ENCODE results near the gene C2. TPM values are rescaled to one million over a fixed set of nuclear protein-coding genes. Genes with fewer than 3 reads are reported as not detected.

C2 gene
- total RNA-seq, 1 donor, result 4.4 TPM

DNA sequence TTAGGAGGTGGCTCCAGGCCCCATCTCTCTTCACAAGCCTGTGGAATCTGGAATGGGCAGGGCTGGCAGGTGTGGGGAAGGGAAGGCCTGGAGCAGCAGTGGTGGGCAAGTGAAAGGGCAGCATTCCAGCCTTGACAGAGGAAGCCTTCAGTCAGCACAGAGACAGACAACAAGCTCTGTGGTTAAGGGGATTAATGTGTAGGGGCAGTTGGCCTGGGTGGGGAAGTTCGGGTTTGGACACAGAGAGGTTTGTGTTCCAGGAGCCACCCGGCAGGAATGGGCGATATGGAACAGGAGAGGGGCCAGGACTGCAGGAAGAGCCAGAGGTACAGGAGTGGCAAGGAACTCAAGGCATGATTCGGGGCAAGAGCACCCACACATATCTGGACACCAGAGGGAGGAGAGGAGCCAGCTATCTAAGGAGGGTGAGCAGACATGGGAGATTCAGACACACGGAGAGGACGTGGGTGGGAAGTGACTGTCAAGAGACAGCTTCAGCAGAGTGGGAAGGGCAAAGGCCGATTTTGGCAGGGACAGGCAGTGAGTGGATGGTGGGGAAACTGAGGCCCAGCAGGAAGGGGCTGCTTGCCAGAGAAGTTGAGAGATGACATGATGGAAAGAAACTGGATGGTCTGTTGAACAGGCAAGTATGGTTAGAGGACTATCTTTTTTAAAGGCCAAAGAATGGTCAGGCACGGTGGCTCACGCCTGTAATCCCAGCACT is 46.2 kb upstream of the C2 start:
- TF ChIP-seq, protein P1, sequence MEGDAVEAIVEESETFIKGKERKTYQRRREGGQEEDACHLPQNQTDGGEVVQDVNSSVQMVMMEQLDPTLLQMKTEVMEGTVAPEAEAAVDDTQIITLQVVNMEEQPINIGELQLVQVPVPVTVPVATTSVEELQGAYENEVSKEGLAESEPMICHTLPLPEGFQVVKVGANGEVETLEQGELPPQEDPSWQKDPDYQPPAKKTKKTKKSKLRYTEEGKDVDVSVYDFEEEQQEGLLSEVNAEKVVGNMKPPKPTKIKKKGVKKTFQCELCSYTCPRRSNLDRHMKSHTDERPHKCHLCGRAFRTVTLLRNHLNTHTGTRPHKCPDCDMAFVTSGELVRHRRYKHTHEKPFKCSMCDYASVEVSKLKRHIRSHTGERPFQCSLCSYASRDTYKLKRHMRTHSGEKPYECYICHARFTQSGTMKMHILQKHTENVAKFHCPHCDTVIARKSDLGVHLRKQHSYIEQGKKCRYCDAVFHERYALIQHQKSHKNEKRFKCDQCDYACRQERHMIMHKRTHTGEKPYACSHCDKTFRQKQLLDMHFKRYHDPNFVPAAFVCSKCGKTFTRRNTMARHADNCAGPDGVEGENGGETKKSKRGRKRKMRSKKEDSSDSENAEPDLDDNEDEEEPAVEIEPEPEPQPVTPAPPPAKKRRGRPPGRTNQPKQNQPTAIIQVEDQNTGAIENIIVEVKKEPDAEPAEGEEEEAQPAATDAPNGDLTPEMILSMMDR (IDR thresholded peaks at IDR 0.05; ENCODE audit: insufficient read depth, low read length), result no peak
- H3K4me3 ChIP-seq (ENCODE audit: low read depth, low read length), result no peak overlapping the region
- no peak for DNase-seq (ENCODE audit: low read depth)

DNA sequence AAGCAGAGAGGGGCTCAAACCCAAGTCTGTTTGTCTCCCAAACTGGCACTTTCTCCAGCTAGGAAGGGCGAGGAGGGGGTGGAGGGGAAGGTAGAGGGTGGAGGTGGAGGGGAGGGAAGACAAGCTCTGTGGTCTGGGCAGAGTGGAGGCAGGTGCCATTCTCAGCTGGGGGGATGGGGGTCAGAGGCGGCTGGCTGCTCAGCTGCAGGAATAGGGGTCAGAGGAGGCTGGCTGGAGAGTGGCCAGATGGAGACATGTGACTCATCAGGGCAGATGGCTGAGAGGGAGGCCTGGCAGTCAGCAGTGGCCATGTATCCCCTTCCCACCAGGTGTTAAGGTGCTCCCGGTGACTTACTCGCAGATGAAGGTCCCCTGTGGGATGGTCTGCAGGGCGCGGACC is 45.2 kb upstream of the C2 start:
- DNase-seq (ENCODE audit: low read depth), result no peak
- H3K4me3 ChIP-seq (ENCODE audit: low read depth, low read length), result no peak overlapping the region
- TF ChIP-seq, protein P1 (IDR thresholded peaks at IDR 0.05; ENCODE audit: insufficient read depth, low read length), result no peak

DNA sequence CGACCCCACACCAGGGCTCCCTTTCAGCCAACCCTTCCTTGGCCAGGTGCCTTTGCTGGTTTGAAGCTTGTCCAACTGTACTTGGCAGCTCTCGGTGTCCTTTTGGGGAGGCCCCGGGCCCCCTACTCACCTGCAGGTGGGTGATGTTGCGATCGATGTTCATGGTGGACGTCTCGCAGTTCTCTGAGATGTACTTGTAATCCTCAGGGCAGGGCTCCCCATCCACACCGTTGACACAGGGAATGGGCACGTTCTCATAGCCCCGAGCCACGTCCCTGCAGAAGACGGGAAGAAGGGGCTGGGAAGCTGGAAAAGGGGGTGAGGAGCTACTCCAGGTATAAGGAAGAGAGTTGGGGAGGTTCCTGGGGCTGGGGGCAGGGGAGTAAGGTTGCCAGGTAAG is 43.8 kb upstream of the C2 start:
- TF ChIP-seq, protein P1 (IDR thresholded peaks at IDR 0.05; ENCODE audit: insufficient read depth, low read length), result no peak

DNA sequence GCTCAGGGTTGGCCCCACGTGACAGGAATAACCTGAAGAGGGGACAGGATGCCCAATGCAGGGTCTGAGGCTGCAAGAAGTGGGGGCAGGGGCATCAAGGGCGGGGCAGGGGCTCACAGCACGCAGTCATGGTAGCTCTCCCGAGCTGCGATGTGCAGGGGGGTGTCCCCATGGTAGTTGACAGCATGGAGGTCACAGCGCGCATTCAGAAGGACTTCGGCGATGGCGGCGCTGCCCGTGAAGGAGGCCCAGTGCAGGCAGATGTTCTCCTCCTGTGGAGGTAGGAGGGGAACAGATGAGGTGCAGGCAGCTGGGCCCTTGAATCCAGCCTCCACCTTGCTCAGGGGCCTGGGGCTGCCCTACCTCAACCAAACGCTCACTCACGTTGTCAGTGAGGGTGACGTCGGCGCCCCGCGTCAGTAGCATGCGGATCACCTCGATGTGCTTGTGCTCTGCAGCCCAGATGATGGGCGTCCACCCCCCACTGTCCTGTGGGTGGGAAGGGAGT is 42.9 kb upstream of the C2 start:
- no peak for DNase-seq (ENCODE audit: low read depth)
- TF ChIP-seq, protein P1 (IDR thresholded peaks at IDR 0.05; ENCODE audit: insufficient read depth, low read length), result no peak
- no peak overlapping the region for H3K4me3 ChIP-seq (ENCODE audit: low read depth, low read length)

More for the DNA sequence above, 43.8 kb upstream of the C2 start:
- H3K4me3 ChIP-seq (ENCODE audit: low read depth, low read length), result no peak overlapping the region
- DNase-seq (ENCODE audit: low read depth), result no peak

DNA sequence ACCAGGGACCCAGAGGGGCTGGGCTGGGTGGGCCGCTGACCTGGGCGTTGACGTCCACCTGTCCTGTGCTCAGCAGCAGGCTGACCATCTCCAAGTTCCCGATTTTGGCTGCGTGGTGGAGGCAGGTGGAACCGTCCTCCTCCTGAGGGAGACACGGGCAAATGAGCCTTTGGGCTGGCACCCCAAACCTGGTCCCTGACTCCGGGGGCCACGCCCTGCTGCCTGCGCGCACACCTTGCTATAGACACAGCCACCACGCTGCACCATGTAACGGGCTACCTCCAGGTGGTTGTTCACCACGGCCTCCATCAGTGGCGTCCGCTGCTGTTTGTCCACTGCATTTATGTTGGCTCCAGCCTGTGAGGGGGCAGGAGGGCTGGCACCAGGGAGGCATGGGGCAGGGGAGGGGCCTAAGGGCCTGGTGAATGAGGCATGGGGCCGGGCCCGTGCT is 41.0 kb upstream of the C2 start:
- TF ChIP-seq, protein P1 (IDR thresholded peaks at IDR 0.05; ENCODE audit: insufficient read depth, low read length), result no peak
- no peak overlapping the region for H3K4me3 ChIP-seq (ENCODE audit: low read depth, low read length)
- DNase-seq (ENCODE audit: low read depth), result no peak

DNA sequence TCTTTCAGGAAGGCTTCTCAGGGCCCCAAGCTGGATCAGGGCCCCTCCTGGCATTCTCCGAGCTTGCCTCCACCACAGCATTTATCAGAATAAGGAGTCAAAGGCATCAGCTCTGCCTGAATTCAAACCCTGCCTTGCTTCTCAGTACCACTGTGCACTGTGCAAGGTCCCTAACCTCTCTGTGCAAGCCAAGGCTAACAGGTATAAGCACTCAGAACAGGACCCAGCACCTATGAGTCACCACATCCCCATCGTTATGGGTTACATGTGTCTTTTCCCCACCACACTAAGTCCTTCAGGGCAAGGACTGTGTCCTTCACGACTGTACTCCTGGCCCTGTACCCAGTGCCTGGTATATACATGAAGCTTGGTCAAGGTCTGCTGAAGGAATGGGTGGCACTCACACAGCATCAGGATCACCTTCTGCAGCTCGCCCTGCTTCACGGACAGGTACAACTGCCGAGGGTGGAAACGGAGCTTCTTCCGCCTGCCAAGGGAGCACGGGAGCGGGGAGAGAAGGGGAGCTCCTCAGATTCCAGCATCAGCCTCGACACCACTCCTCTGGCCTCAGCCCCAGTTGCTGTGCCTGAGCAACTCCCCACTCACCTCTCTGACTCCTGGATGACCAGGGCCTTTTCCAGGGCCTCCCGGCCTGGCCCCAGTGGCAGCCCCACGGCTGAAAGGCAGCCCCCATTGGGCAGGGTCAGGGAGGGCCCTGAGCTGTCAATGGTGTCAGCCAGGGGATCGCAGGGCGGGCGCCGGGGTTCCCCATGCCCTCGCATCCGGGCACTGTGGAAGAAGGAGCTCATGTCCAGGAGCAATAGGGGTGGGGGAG is 40.1 kb upstream of the C2 start:
- DNase-seq (ENCODE audit: low read depth), result no peak
- no peak overlapping the region for H3K4me3 ChIP-seq (ENCODE audit: low read depth, low read length)
- TF ChIP-seq, protein P1 (IDR thresholded peaks at IDR 0.05; ENCODE audit: insufficient read depth, low read length), result no peak

All from fibroblast of the aortic adventitia (primary cell).